Measurements from ENCODE around the gene SLC4A1.

- TF ChIP-seq CTCF (IDR thresholded peaks at IDR 0.05) (no peak), POLR2A (IDR thresholded peaks at IDR 0.05) (no peak)
Observed at GRCh38 chr17:44212507-44213402, 55.2 kb downstream of the SLC4A1 start.
